Astrocyte (in vitro differentiated cells and primary cell): ENCODE data around the gene PSMG3.

Experiments
- EZH2 ChIP-seq: IDR thresholded peaks from 2 replicates; pipeline ENCODE4 v1.6.1; 2012; ENCODE audit warnings: mild to moderate bottlenecking, low read length, inconsistent platforms; ENCODE audit not compliant: insufficient read depth
- TF ChIP-seq, protein P1 (sequence below): IDR thresholded peaks from 2 replicates; pipeline ENCODE4 v1.5.1; 2011; ENCODE audit warnings: low read depth, mild to moderate bottlenecking, inconsistent platforms, low read length, moderate library complexity; ENCODE audit not compliant: insufficient read depth

GRCh38 chr7:1542841-1543747 is 26.7 kb downstream of the PSMG3 start:
- TF ChIP-seq, protein P1, sequence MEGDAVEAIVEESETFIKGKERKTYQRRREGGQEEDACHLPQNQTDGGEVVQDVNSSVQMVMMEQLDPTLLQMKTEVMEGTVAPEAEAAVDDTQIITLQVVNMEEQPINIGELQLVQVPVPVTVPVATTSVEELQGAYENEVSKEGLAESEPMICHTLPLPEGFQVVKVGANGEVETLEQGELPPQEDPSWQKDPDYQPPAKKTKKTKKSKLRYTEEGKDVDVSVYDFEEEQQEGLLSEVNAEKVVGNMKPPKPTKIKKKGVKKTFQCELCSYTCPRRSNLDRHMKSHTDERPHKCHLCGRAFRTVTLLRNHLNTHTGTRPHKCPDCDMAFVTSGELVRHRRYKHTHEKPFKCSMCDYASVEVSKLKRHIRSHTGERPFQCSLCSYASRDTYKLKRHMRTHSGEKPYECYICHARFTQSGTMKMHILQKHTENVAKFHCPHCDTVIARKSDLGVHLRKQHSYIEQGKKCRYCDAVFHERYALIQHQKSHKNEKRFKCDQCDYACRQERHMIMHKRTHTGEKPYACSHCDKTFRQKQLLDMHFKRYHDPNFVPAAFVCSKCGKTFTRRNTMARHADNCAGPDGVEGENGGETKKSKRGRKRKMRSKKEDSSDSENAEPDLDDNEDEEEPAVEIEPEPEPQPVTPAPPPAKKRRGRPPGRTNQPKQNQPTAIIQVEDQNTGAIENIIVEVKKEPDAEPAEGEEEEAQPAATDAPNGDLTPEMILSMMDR: no peak
- TF ChIP-seq EZH2: no peak
